K562 (cell line): Measurements from ENCODE around the gene N4BP3. TPM values are rescaled to one million over a fixed set of nuclear protein-coding genes. Genes with fewer than 3 reads are reported as not detected.
"Not testable (repeated sequence)": the region's sequence is repeated elsewhere in the genome, so short reads cannot be mapped to it uniquely, and the experiment has no call there.

Experiments used
- ATAC-seq: fragments of 200-7000 bp; cut with Tn5 transposase; 3 replicates; pipeline ENCODE4 v1.9.1; 2020; ENCODE audit warnings: moderate library complexity
- BruUV-seq: library from RNA; stranded (reverse); fragments of 400-500 nt; replicated peaks from 2 replicates; lab custom pipeline; 2021; lab: Mats Ljungman, UMichigan
- CTCF ChIA-PET: fragments of 300-600 bp; formaldehyde crosslinking; extraction: SDS; loops from one replicate; lab custom pipeline; 2021; ENCODE audit warnings: low intra/inter-chr PET ratio; lab: Yijun Ruan, JAX
- POLR2A ChIA-PET: fragments of 300-600, 350-650 bp; sonication (Branson Sonifier 250); formaldehyde crosslinking; extraction: SDS; loops from one replicate; lab custom pipeline; 2021; ENCODE audit warnings: antibody characterized with exemption, inconsistent platforms; lab: Yijun Ruan, JAX
- DNase-seq, 4 experiments: peaks; one replicate each; pipeline versions ENCODE4 v3.0.0 to v3.0.0-alpha.2; 2011 to 2018; ENCODE audit warnings: low spot score in 3 of 4, mixed read lengths in 3 of 4; ENCODE audit errors: extremely low read depth in 1 of 4
- FAIRE-seq: peaks from 2 replicates; lab custom pipeline; 2011; peaks lifted over from hg19 to GRCh38; lab: Jason Lieb, UNC
- H2AFZ ChIP-seq: 2 replicates; pipeline ENCODE4 v1.6.0; 2011; ENCODE audit warnings: low read depth, low read length, control low read depth, inconsistent platforms
- H3K27ac ChIP-seq: fragments of 200-600 bp; 3 replicates; pipeline ENCODE4 v1.8.0; 2011; ENCODE audit warnings: low read depth, mild to moderate bottlenecking, control low read depth, inconsistent platforms, low read length, moderate library complexity, mixed read lengths; ENCODE audit errors: extremely low read depth
- H3K27me3 ChIP-seq, 2 experiments: fragments of 300-600 bp in 1 of 2; 2 replicates in 1 of 2; 3 replicates in 1 of 2; pipeline versions ENCODE4 v1.6.0 to v1.8.0; 2011; ENCODE audit warnings: inconsistent platforms in 2 of 2, low read length in 2 of 2, mild to moderate bottlenecking in 1 of 2, mixed read lengths in 1 of 2, moderate library complexity in 1 of 2; ENCODE audit not compliant: control insufficient read depth in 2 of 2, insufficient read depth in 2 of 2
- H3K36me3 ChIP-seq: fragments of 300-600 bp; 3 replicates; pipeline ENCODE4 v1.8.0; 2011; ENCODE audit warnings: mild to moderate bottlenecking, low read length, inconsistent platforms; ENCODE audit not compliant: control insufficient read depth, insufficient read depth
- H3K4me1 ChIP-seq, 2 experiments: fragments of 200-600 bp in 1 of 2; replicated peaks in 1 of 2; 2 replicates in 1 of 2; 3 replicates in 1 of 2; pipeline versions ENCODE4 v1.5.1 to v1.8.0; 2011; ENCODE audit warnings: inconsistent platforms in 2 of 2, low read length in 2 of 2, mild to moderate bottlenecking in 1 of 2, mixed read lengths in 1 of 2, moderate library complexity in 1 of 2; ENCODE audit not compliant: control insufficient read depth in 2 of 2, insufficient read depth in 2 of 2
- H3K4me2 ChIP-seq: 2 replicates; pipeline ENCODE4 v1.6.1; 2011; ENCODE audit warnings: low read length, control low read depth, inconsistent platforms, mixed read lengths; ENCODE audit not compliant: insufficient read depth
- H3K4me3 ChIP-seq: fragments of 200-600 bp; sonication (generic), shearing (Covaris generic); 2 replicates; pipeline ENCODE4 v1.5.1; 2016; ENCODE audit warnings: control low read depth, inconsistent platforms
- H3K79me2 ChIP-seq: fragments of 200-600 bp; 3 replicates; pipeline ENCODE4 v1.8.0; 2011; ENCODE audit warnings: low read length, inconsistent platforms; ENCODE audit not compliant: control insufficient read depth, insufficient read depth
- H3K9ac ChIP-seq, 2 experiments: 2 replicates each; pipeline versions ENCODE4 v1.6.0 to v1.6.1; 2011; ENCODE audit warnings: low read depth in 2 of 2, low read length in 2 of 2, control low read depth in 1 of 2, inconsistent platforms in 1 of 2, mild to moderate bottlenecking in 1 of 2, mixed read lengths in 1 of 2; ENCODE audit not compliant: insufficient read depth in 1 of 2
- H3K9me1 ChIP-seq: one replicate; pipeline ENCODE4 v1.6.0; 2011; ENCODE audit warnings: inconsistent platforms, mild to moderate bottlenecking, low read length, moderate library complexity; ENCODE audit not compliant: control insufficient read depth, insufficient read depth
- H3K9me3 ChIP-seq: replicated peaks from 2 replicates; pipeline ENCODE4 v1.5.1; 2011; ENCODE audit warnings: low read depth, low read length, inconsistent platforms; ENCODE audit not compliant: control insufficient read depth, insufficient read depth
- H4K20me1 ChIP-seq: replicated peaks from 2 replicates; pipeline ENCODE4 v1.6.1; 2011; ENCODE audit warnings: low read length, inconsistent platforms, mixed read lengths; ENCODE audit not compliant: control insufficient read depth, insufficient read depth
- GMEB1 ChIP-seq: fragments of 250-450 bp; sonication (Bioruptor Pico); IDR thresholded peaks from 2 replicates; pipeline ENCODE4 v1.4.0; 2020; ENCODE audit warnings: mild to moderate bottlenecking
- SMARCA4 ChIP-seq: fragments of 450-650 bp; IDR thresholded peaks from 2 replicates; pipeline ENCODE4 v1.6.1; 2016
- ZNF764 ChIP-seq: fragments of 250-450 bp; sonication (Bioruptor Pico); IDR thresholded peaks from 2 replicates; pipeline ENCODE4 v1.4.0; 2020; ENCODE audit warnings: low read depth, mild to moderate bottlenecking, moderate library complexity
- ZNF780A ChIP-seq: fragments of 250-450 bp; sonication (Bioruptor Pico); IDR thresholded peaks from 2 replicates; pipeline ENCODE4 v1.5.0; 2021; ENCODE audit warnings: mild to moderate bottlenecking
- WGBS: fragments of 100-300 bp; shearing (Covaris generic); methylation state at CpG from one replicate; pipeline ENCODE4 v1.1.6; 2016; ENCODE audit warnings: low coverage, mixed read lengths; ENCODE audit not compliant: insufficient coverage; ENCODE audit errors: missing lambda C conversion rate; 5-methylcytosine and 5-hydroxymethylcytosine counted together
- in situ Hi-C: fragments of 300-500 bp; cut with MboI; formaldehyde crosslinking; loops from 4 replicates; pipeline ENCODE4 v1.15.0; 2018; ENCODE audit warnings: inconsistent platforms, mixed read lengths
- intact Hi-C: fragments of 100-400 bp; cut with micrococcal nuclease; formaldehyde crosslinking; loops from 2 replicates; pipeline ENCODE4 v1.14.2; 2022
- polyA plus RNA-seq, 8 experiments: library from polyadenylated mRNA; depleted of rRNA in 4 of 8; stranded (reverse) in 5 of 8; unstranded in 3 of 8; fragments of >200 nt; fragmentation: Nextera tagmentation in 2 of 8; fragmentation: Illumina TruSeq in 1 of 8; extraction: Ambion mirVana in 2 of 8; extraction: Trizol in 1 of 8; gene quantifications; 2 replicates each; pipeline versions ENCODE4 v1.2.1 to v1.2.3, GENCODE V29; 2011 to 2014; ENCODE audit warnings: inconsistent platforms in 1 of 8, missing spikeins in 1 of 8
- total RNA-seq, 7 experiments: library from RNA; depleted of rRNA in 6 of 7; stranded (reverse); fragments of >200 nt in 6 of 7; fragmentation: Illumina TruSeq in 2 of 7; extraction: Trizol in 2 of 7; gene quantifications; 2 replicates each; pipeline versions ENCODE4 v1.2.1 to v1.2.3, GENCODE V29; 2011 to 2021; ENCODE audit warnings: low replicate concordance in 1 of 7

Gene N4BP3
- total and polyA plus RNA-seq, 9 of the 15 experiments (the other 6 are each of a cell fraction or from before 2014, with no cell fraction given) = 0.06 to 7.0 (median 2.4) TPM

GRCh38 chr5:178129296-178129695, 16.0 kb downstream of the N4BP3 start (continued):
- TF ChIP-seq GMEB1 (no peak), ZNF780A (CRISPR knock-in tag) (no peak)

- FAIRE-seq = peak; percentile 70
- BruUV-seq = TSS peak; percentile 97
- TF ChIP-seq SMARCA4 = 0 out of 2 replicates have a peak, but pooled peaks have one; percentile 36
- peak; percentile 96 for TF ChIP-seq ZNF764 (CRISPR knock-in tag)
- TF ChIP-seq, all 486 proteins: peak for 2; not testable (repeated sequence) for 484
- Histone ChIP-seq H2AFZ (peak overlapping the region; percentile 91), H3K27ac (peak overlapping the region; percentile 97), H3K79me2 (peaks cover 43% of the 10 kb centered on the region), H3K4me2 (peak overlapping the region; percentile 78), H3K4me1 (peaks cover 29 to 52% of the 10 kb centered on the region in 2 experiments), H3K4me3 (peak overlapping the region; percentile 98), H3K36me3 (peaks cover 20% of the 10 kb centered on the region), H3K9ac (peak overlapping the region; percentile 92 to 99)
- DNase-seq, intact Hi-C loops, H3K9me3 ChIP-seq, H3K27me3 ChIP-seq, H4K20me1 ChIP-seq, CTCF ChIA-PET, H3K9me1 ChIP-seq, in situ Hi-C loops, ATAC-seq: not testable (repeated sequence)
- 0% methylated on average over 4 of the region's 11 CpGs for WGBS
- POLR2A ChIA-PET = interaction anchor here (1.0 to 1.6 kb wide), 2 partner anchors 13 to 23 kb away, joined by 3 to 4 read pairs; no protein-coding TSS in a partner anchor
These were observed 16.9 kb downstream of the N4BP3 start for GRCh38 chr5:178130234-178130575.
